Dedifferentiated amniotic fluid mesenchymal stem cell (primary cell): ENCODE data around the gene CCDC152.
"Not testable (repeated sequence)": the region's sequence is repeated elsewhere in the genome, so short reads cannot be mapped to it uniquely, and the experiment has no call there.

Experiments used
- DNase-seq: peaks from one replicate; pipeline ENCODE4 v3.0.0-alpha.2; 2016; ENCODE audit errors: extremely low spot score

The CCDC152 gene

GRCh38 chr5:42812620-42813019 lies 56.0 kb downstream of the CCDC152 start:
- no peak for DNase-seq

GRCh38 chr5:42813533-42813932 lies 56.9 kb downstream of the CCDC152 start:
- DNase-seq, result no peak

- not testable (repeated sequence) for DNase-seq
Observed at GRCh38 chr5:42816546-42816945, 59.9 kb downstream of the CCDC152 start.

- DNase-seq, result no peak
Observed at GRCh38 chr5:42819745-42820144, 63.1 kb downstream of the CCDC152 start.

GRCh38 chr5:42822548-42822947 lies 65.9 kb downstream of the CCDC152 start:
- DNase-seq, result no peak

GRCh38 chr5:42824347-42824976 lies 67.8 kb downstream of the CCDC152 start:
- no peak for DNase-seq

GRCh38 chr5:42825422-42826148 lies 69.0 kb downstream of the CCDC152 start:
- DNase-seq, result no peak

GRCh38 chr5:42826757-42827515 lies 70.3 kb downstream of the CCDC152 start:
- no peak for DNase-seq

GRCh38 chr5:42828671-42829070 lies 72.1 kb downstream of the CCDC152 start:
- peak; percentile 71 for DNase-seq

GRCh38 chr5:42830924-42831323 lies 74.3 kb downstream of the CCDC152 start:
- no peak for DNase-seq

GRCh38 chr5:42832060-42832459 lies 75.4 kb downstream of the CCDC152 start:
- DNase-seq, result no peak

- no peak for DNase-seq
Observed at GRCh38 chr5:42836070-42836769, 79.6 kb downstream of the CCDC152 start.

GRCh38 chr5:42837601-42838000 lies 81.0 kb downstream of the CCDC152 start:
- no peak for DNase-seq

GRCh38 chr5:42839196-42839595 lies 82.6 kb downstream of the CCDC152 start:
- DNase-seq, result no peak

GRCh38 chr5:42840269-42840668 lies 83.7 kb downstream of the CCDC152 start:
- peak; percentile 98 for DNase-seq

- no peak for DNase-seq
Observed at GRCh38 chr5:42840842-42841567, 84.4 kb downstream of the CCDC152 start.

GRCh38 chr5:42842921-42843641 lies 86.5 kb downstream of the CCDC152 start:
- DNase-seq, result no peak

- DNase-seq, result no peak
Observed at GRCh38 chr5:42843675-42844292, 87.2 kb downstream of the CCDC152 start.

GRCh38 chr5:42844408-42844807 lies 87.8 kb downstream of the CCDC152 start:
- DNase-seq, result not testable (repeated sequence)

- no peak for DNase-seq
Observed at GRCh38 chr5:42848545-42848944, 91.9 kb downstream of the CCDC152 start.
